Measurements from ENCODE around the gene RALB.
"Not testable (repeated sequence)": the region's sequence is repeated elsewhere in the genome, so short reads cannot be mapped to it uniquely, and the experiment has no call there.

Gene RALB

DNA sequence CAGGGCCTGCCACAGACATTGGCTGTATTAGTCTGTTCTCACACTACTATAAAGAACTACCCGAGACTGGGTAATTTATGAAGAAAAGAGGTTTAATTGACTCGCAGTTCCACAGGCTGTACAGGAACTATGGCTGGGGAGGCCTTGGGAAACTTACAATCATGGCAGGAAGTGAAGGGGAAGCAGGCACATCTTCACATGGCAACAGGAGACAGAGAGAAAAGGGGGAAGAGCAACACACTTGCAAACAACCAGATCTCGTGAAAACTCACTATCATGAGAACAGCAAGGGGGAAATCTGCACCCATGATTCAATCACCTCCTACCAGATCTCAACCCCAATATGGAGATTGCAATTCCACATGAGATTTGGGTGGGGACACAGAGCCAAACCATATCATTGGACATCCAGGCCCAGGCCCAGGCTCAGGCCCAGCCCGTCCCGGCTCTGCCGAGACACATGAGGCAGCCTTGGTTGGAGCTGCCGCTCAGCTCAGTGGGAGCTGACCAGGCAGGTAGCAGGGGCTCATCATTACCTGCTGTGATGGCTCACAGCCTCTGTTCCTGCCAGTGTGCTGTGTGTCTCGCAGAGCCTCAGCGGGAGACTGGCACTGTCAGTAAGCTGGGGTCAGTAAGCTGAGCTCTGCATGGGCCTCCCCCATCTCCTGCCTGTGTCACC, 8.6 kb upstream of the RALB start:
- DNase-seq (ENCODE audit: low read depth), result no peak

DNA sequence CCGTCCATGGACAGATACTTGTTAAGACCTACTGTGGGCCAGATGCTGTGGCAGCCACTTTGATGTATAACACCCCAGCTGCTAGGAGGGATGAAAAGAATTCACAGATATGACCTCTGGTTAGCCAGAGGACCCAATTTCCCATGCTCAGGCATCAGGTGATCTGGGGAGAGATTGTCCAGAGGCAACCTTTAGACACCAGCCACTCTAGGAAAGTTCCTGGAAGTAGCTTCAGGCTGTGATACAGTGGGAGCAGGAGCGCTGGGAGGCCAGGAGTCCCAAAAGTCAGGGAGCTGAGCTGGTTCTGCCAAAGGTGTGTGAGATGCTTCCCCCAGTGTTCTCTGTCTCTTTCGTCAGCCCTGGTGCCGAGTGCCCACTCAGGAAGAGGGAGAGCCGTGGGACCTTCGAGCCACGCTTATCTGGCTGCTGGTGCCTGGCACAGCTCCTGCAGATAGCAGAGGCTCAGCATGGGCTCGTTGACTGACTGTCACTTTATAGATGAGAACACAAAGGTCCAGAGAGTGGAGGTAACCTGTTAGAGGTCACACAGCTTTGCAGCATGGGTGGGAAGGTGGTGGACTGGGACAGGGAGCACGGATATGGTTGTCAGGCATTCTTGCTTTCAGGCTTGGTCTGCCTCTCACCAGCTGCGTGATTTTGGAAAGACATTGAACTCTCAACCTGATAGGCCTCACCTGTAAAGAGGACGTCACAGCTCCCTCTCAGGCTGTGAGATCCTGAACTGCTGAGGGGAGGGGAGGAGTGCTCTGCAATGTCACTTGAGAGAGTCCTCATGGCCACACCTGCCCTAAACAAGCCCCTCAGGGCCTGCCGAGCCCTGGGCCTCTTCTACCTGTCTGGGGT, 7.8 kb upstream of the RALB start:
- DNase-seq (ENCODE audit: low read depth), result no peak

DNA sequence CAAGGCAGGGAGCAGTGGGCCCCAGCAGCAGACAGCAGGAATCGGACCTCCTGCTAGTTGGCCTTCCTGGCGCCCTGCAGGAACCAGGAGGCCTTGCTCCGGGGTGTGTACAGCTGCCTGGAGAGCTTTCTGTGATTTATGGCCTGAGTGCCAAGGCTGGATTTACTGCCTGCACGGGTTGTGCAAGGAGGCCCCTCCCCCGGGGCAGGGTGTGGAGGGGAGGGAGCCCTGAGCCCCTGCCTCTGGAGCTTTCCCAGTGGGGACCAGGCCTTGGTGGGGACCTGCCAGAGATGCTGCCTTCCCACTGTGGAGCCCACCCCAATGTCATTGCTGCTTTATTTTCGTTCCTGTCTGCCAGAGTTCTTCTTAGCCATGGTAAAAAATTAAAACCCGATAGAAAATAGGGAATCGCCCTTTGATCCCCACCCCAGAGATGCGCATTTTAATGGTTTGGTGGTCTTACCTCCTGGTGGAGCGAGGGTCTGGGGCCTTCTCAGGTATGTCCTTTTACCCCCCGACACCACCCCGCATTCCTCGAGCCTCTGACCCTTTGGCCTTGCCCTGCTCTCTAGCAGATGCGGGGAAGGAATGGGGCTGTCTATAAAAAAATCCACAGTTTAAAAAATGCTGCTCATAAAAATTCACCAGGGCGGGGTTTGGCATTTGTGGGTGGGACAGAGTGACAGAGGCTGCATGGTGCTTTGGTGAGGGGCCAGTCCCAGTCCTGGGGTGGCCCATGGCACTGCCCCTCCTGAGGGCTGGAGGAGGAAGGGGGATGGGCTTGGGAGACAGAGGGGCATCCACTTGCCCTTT, 6.9 kb upstream of the RALB start:
- DNase-seq (ENCODE audit: low read depth), result no peak

- no peak for DNase-seq (ENCODE audit: low read depth)
These were observed 5.9 kb upstream of the RALB start for GRCh38 chr2:120246546-120247300.

DNA sequence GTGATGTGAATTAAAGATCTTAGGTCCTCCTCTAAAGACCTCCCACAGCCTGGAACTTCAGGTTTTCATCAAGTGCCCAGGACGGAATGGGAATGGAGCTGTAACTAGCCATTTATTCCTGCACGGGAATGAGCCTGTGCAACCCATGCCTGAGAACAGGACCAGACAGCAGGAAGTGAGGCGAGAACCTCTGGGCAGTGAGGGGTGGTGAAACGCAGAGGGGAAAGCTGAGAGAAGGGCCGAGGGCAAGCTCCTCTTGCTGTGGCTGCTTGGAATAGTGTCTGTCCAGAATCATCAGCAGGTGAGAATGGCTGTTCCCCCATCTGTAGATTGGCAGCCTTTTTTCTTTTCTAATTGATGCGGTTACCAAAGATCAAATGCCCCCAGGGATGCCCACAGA, 4.8 kb upstream of the RALB start:
- no peak for DNase-seq (ENCODE audit: low read depth)

DNA sequence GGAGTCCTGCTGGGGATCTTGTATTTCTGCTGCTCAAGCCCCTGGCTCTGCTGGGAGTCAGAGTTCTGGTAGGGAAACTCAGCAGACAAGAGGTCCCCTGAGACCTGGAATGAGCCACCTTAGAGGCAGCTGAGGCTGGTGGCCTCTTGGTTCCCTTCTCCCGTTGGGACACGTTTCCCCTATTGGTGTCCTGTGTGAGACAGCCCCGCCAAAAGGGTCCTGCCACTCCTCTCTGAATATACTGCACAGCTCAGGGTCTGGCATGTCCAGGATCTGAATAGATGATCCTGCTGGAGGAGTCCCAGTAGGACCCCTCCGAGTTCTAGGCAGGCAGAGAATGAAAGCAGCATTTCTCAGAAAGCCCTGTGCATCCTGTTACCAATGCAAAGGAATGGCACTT, 2.0 kb upstream of the RALB start:
- DNase-seq (ENCODE audit: low read depth), result no peak

DNA sequence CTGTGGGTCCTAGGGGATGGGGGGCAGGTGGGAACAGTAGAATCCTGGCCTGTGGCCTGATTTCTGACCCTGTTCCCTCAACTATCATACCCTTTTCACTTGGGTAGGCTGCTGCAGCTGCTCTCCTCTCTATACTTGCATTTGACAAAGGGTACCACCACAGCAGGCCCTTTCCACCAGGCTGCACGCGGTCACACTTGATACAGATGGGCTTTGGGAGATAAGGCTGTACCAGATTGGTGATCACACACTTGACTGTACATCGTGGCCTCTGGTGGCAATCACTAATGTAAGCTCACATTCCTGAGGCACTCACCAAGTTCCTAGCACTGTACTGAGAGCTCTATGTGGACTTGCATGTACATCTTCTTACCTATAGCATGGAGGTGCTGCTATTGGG, 1.6 kb upstream of the RALB start:
- DNase-seq (ENCODE audit: low read depth), result no peak

DNA sequence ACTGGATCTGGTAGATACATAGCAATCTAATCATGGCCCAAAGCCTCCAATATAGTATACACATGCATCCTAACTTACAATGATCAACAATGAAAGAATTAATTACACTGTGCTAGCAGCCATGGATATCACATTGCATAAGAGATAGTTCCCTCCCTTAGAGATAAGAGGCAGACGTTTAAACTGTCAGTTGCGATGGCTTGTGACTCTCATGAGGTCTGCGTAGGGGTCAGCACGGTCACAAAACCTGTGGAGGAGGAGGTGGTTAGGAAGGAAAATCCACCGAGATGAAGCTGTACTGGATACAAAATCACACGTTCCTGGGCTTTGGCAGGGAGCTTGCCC, 800 bp upstream of the RALB start:
- DNase-seq (ENCODE audit: low read depth), result no peak

GRCh38 chr2:120253021-120253882, 600 bp downstream of the RALB start:
- no peak for DNase-seq (ENCODE audit: low read depth)

GRCh38 chr2:120254178-120254577, 1.5 kb downstream of the RALB start:
- no peak for DNase-seq (ENCODE audit: low read depth)

DNA sequence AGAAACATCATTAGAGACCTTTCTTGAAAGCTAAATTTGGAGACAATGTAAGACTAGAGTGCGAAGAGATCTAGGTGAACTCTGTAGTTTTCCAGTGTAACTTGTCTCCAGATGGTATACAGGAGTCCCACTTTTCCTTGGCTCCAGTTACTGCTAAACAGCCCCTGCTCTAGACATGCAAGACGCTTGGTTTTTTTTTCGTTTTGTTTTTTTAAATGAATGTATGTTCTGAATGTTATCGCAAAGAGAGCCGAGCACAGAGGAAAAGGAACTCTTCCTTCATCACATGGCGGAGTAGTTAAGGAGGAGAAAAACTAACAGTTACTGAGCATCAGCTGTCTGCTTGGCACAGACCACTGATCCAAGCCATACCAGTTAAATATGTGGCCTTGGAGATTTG, 2.4 kb downstream of the RALB start:
- no peak for DNase-seq (ENCODE audit: low read depth)

- DNase-seq (ENCODE audit: low read depth), result no peak
These were observed 3.5 kb downstream of the RALB start for GRCh38 chr2:120255986-120256650.

- no peak for DNase-seq (ENCODE audit: low read depth)
These were observed 4.0 kb downstream of the RALB start for GRCh38 chr2:120256651-120257000.

DNA sequence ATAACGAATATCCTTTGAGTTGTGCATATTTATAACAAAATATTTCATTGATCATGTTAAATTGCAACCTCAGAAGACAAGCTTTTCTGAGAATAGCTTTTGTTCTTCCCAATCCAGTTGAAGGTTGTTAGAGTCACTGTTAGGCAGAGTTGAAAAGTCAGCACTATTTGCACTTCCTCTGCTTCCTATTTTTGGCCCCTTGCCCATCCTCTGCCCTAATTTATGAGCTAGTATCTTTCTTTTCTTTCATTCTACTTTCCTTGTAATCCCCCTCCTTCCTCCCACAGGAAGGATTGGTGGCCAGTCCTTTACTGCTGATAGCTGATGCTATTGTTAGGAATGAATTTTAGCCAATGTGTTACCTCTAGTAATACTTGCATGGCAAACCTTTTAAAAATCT, 4.9 kb downstream of the RALB start:
- DNase-seq (ENCODE audit: low read depth), result no peak

DNA sequence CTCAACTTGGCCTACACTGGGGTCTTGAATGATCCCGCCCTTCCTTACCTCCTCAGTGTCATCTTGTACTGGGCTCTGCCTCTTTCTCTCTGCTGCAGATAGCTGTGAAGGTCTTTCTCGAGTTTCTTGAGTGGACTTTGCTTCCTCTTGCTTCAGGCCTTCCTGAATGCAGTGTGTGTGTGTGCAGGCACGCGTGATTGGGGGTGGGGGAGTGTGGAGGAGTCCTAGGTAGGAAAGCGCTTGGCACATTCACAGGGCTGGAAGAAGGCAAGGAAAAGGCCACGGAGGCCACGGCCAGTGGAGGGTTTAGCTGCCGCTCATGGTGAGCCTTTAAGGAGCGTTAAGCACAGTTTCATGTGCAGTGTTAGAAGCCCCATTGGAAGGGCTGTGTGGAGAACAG, 5.5 kb downstream of the RALB start:
- no peak for DNase-seq (ENCODE audit: low read depth)

GRCh38 chr2:120259939-120260338, 7.3 kb downstream of the RALB start:
- DNase-seq (ENCODE audit: low read depth), result not testable (repeated sequence)

DNA sequence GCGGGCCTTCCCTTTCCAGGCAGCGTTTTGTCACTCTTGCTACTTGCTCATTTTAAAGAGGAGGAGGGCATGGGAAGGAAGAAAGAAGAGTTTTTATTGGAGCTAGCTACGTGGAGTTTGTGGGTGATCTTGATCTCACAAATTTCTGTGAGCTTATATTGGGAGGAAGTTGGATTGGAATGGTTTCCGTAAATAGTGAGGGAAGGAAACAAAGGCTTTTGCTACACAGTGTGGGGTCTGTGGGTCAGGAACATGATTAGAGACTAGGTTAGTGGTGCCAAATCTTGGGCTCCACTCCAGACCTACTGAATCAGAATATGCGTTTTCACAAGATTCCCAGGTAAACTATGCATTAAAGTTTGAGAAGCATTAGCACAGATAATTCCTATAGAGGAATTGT, 8.1 kb downstream of the RALB start:
- DNase-seq (ENCODE audit: low read depth), result no peak

GRCh38 chr2:120261387-120262006, 8.8 kb downstream of the RALB start:
- DNase-seq (ENCODE audit: low read depth), result peak; percentile 18

GRCh38 chr2:120262150-120262549, 9.5 kb downstream of the RALB start:
- no peak for DNase-seq (ENCODE audit: low read depth)

DNA sequence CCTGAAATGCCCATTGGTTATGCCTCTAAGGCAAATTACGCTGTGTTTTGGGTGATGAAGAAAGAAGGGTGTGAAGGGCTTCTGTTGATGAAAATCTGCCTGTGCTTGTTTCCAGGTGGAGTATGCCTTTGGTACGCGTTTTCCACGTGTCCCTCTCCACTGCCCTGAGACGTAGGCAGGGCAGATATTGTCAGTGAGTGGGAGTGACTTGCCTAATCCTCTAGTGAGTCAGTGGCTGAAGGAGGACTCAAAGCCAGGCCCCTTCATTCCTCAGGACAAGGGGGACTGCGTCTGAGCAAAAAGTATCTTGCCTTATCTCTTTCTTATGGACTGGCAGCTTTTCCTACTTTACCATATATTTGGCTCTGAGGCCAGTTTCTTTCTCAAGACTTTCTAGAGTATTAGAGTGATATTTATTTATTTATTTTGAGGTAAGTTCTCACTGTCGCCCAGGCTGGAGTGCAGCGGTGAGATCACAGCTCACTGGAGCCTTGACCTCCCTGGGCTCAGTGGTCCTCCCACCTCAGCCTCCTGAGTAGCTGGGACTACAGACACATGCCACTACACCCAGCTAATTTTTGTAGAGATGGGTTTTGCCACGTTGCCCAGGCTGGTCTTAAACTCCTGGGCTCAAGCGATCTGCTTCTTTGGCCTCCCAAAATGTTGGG, 10.2 kb downstream of the RALB start:
- DNase-seq (ENCODE audit: low read depth), result no peak
